ENCODE measurements around the gene POMC.
"Not testable (repeated sequence)": the region's sequence is repeated elsewhere in the genome, so short reads cannot be mapped to it uniquely, and the experiment has no call there.

Gene POMC

GRCh38 chr2:25164561-25164960, 3.8 kb downstream of the POMC start:
- H3K27me3 Mint-ChIP-seq, result peaks cover 30% of the 10 kb centered on the region
- peaks cover 11% of the 10 kb centered on the region for H3K36me3 Mint-ChIP-seq (ENCODE audit: low read depth)
- H3K4me1 Mint-ChIP-seq (ENCODE audit: low read depth), result peaks cover 44% of the 10 kb centered on the region
- no peak overlapping the region for H3K4me3 Mint-ChIP-seq
- DNase-seq, result no peak
- no peaks in the 10 kb centered on the region for H3K9me3 Mint-ChIP-seq
- no peak overlapping the region for H3K27ac Mint-ChIP-seq

- H3K27me3 Mint-ChIP-seq, DNase-seq, H3K9me3 Mint-ChIP-seq: not testable (repeated sequence)
- Mint-ChIP-seq H3K4me1 (ENCODE audit: low read depth) (peaks cover 34% of the 10 kb centered on the region), H3K36me3 (ENCODE audit: low read depth) (peaks cover 11% of the 10 kb centered on the region), H3K27ac (peak overlapping the region; percentile 82), H3K4me3 (peak overlapping the region; percentile 40)
These were observed 6.3 kb downstream of the POMC start for GRCh38 chr2:25162061-25162460.

- Mint-ChIP-seq H3K9me3 (no peaks in the 10 kb centered on the region), H3K4me3 (peak overlapping the region; percentile 80), H3K4me1 (ENCODE audit: low read depth) (peaks cover 29% of the 10 kb centered on the region), H3K27me3 (no peaks in the 10 kb centered on the region), H3K36me3 (ENCODE audit: low read depth) (peaks cover 11% of the 10 kb centered on the region), H3K27ac (peak overlapping the region; percentile 85)
- peak; percentile 86 for DNase-seq
These were observed 7.2 kb downstream of the POMC start for GRCh38 chr2:25161055-25161781.

GRCh38 chr2:25160376-25160775, 8.0 kb downstream of the POMC start:
- Mint-ChIP-seq H3K9me3 (no peaks in the 10 kb centered on the region), H3K27me3 (no peaks in the 10 kb centered on the region), H3K4me3 (peak overlapping the region; percentile 80), H3K36me3 (ENCODE audit: low read depth) (peaks cover 11% of the 10 kb centered on the region), H3K4me1 (ENCODE audit: low read depth) (peaks cover 20% of the 10 kb centered on the region), H3K27ac (peak overlapping the region; percentile 85)
- no peak for DNase-seq

GRCh38 chr2:25159949-25160348, 8.4 kb downstream of the POMC start:
- Mint-ChIP-seq H3K4me1 (ENCODE audit: low read depth) (peaks cover 19% of the 10 kb centered on the region), H3K27me3 (no peaks in the 10 kb centered on the region), H3K36me3 (ENCODE audit: low read depth) (peaks cover 11% of the 10 kb centered on the region), H3K27ac (peak overlapping the region; percentile 60), H3K9me3 (no peaks in the 10 kb centered on the region), H3K4me3 (peak overlapping the region; percentile 80)
- no peak for DNase-seq

GRCh38 chr2:25158096-25158852, 10.1 kb downstream of the POMC start:
- DNase-seq, result no peak
- H3K27me3 Mint-ChIP-seq, result no peaks in the 10 kb centered on the region
- H3K27ac Mint-ChIP-seq, result no peak overlapping the region
- H3K4me3 Mint-ChIP-seq, result no peak overlapping the region
- H3K9me3 Mint-ChIP-seq, result no peaks in the 10 kb centered on the region
- H3K36me3 Mint-ChIP-seq (ENCODE audit: low read depth), result peaks cover 11% of the 10 kb centered on the region
- peaks cover 19% of the 10 kb centered on the region for H3K4me1 Mint-ChIP-seq (ENCODE audit: low read depth)

- Mint-ChIP-seq H3K9me3 (no peaks in the 10 kb centered on the region), H3K4me3 (no peak overlapping the region), H3K27ac (no peak overlapping the region)
These were observed 13.0 kb downstream of the POMC start for GRCh38 chr2:25155401-25155800.

GRCh38 chr2:25151718-25152117, 16.7 kb downstream of the POMC start:
- H3K9me3 Mint-ChIP-seq, result no peaks in the 10 kb centered on the region
- H3K4me1 Mint-ChIP-seq (ENCODE audit: low read depth), result no peaks in the 10 kb centered on the region
- H3K27ac Mint-ChIP-seq, result no peak overlapping the region
- no peak overlapping the region for H3K4me3 Mint-ChIP-seq
- peaks cover 5% of the 10 kb centered on the region for H3K27me3 Mint-ChIP-seq
- no peaks in the 10 kb centered on the region for H3K36me3 Mint-ChIP-seq (ENCODE audit: low read depth)
- DNase-seq, result no peak

More at GRCh38 chr2:25155401-25155800, 13.0 kb downstream of the POMC start:
- no peak for DNase-seq
- H3K27me3 Mint-ChIP-seq, result no peaks in the 10 kb centered on the region
- H3K4me1 Mint-ChIP-seq (ENCODE audit: low read depth), result peaks cover 11% of the 10 kb centered on the region
- H3K36me3 Mint-ChIP-seq (ENCODE audit: low read depth), result peaks cover 5% of the 10 kb centered on the region

- not testable (repeated sequence) for H3K4me1 Mint-ChIP-seq (ENCODE audit: low read depth); H3K27ac Mint-ChIP-seq; H3K27me3 Mint-ChIP-seq; H3K36me3 Mint-ChIP-seq (ENCODE audit: low read depth); H3K9me3 Mint-ChIP-seq; H3K4me3 Mint-ChIP-seq; DNase-seq
These were observed 17.4 kb downstream of the POMC start for GRCh38 chr2:25150993-25151392.

- Mint-ChIP-seq H3K4me1 (ENCODE audit: low read depth) (peaks cover 4% of the 10 kb centered on the region), H3K9me3 (no peaks in the 10 kb centered on the region), H3K4me3 (no peak overlapping the region), H3K27me3 (peaks cover 6% of the 10 kb centered on the region), H3K36me3 (ENCODE audit: low read depth) (no peaks in the 10 kb centered on the region), H3K27ac (no peak overlapping the region)
- no peak for DNase-seq
These were observed 18.7 kb downstream of the POMC start for GRCh38 chr2:25149646-25150045.

GRCh38 chr2:25146896-25147295, 21.5 kb downstream of the POMC start:
- Mint-ChIP-seq H3K27me3 (peaks cover 6% of the 10 kb centered on the region), H3K4me3 (no peak overlapping the region), H3K27ac (no peak overlapping the region), H3K4me1 (ENCODE audit: low read depth) (peaks cover 4% of the 10 kb centered on the region), H3K9me3 (no peaks in the 10 kb centered on the region), H3K36me3 (ENCODE audit: low read depth) (no peaks in the 10 kb centered on the region)
- DNase-seq, result no peak

GRCh38 chr2:25145803-25146202, 22.6 kb downstream of the POMC start:
- H3K27me3 Mint-ChIP-seq, result peaks cover 6% of the 10 kb centered on the region
- no peak overlapping the region for H3K4me3 Mint-ChIP-seq
- DNase-seq, result no peak
- H3K36me3 Mint-ChIP-seq (ENCODE audit: low read depth), result no peaks in the 10 kb centered on the region
- peaks cover 4% of the 10 kb centered on the region for H3K4me1 Mint-ChIP-seq (ENCODE audit: low read depth)
- H3K9me3 Mint-ChIP-seq, result no peaks in the 10 kb centered on the region
- no peak overlapping the region for H3K27ac Mint-ChIP-seq

- no peaks in the 10 kb centered on the region for H3K36me3 Mint-ChIP-seq (ENCODE audit: low read depth)
- no peak overlapping the region for H3K4me3 Mint-ChIP-seq
- DNase-seq, result no peak
- no peak overlapping the region for H3K27ac Mint-ChIP-seq
- peaks cover 11% of the 10 kb centered on the region for H3K27me3 Mint-ChIP-seq
- no peaks in the 10 kb centered on the region for H3K9me3 Mint-ChIP-seq
- H3K4me1 Mint-ChIP-seq (ENCODE audit: low read depth), result peaks cover 4% of the 10 kb centered on the region
These were observed 27.3 kb downstream of the POMC start for GRCh38 chr2:25141120-25141519.

- H3K36me3 Mint-ChIP-seq (ENCODE audit: low read depth); H3K9me3 Mint-ChIP-seq; H3K27ac Mint-ChIP-seq; H3K4me1 Mint-ChIP-seq (ENCODE audit: low read depth); H3K4me3 Mint-ChIP-seq; DNase-seq: not testable (repeated sequence)
- H3K27me3 Mint-ChIP-seq, result peaks cover 15% of the 10 kb centered on the region
These were observed 27.8 kb downstream of the POMC start for GRCh38 chr2:25140535-25140934.

GRCh38 chr2:25132693-25133092, 35.7 kb downstream of the POMC start:
- Mint-ChIP-seq H3K4me3 (no peak overlapping the region), H3K36me3 (ENCODE audit: low read depth) (no peaks in the 10 kb centered on the region), H3K4me1 (ENCODE audit: low read depth) (peaks cover 13% of the 10 kb centered on the region), H3K27ac (no peak overlapping the region), H3K9me3 (no peaks in the 10 kb centered on the region), H3K27me3 (peaks cover 71% of the 10 kb centered on the region)
- no peak for DNase-seq

Data from activated T-cell treated with anti-CD3 and anti-CD28 coated beads, Interleukin-2, amount 50 U/mL, for 24 hours (primary cell).